MCF 10A (cell line): Measurements from ENCODE around the gene IL1RL2. TPM values are rescaled to one million over a fixed set of nuclear protein-coding genes. Genes with fewer than 3 reads are reported as not detected.

Source experiments
- BruUV-seq: library from RNA; stranded (reverse); fragments of 400-500 nt; replicated peaks from 2 replicates; lab custom pipeline; 2021; lab: Mats Ljungman, UMichigan
- CTCF ChIA-PET: fragments of 300-600 bp; sonication (Branson Sonifier 250); formaldehyde crosslinking; extraction: SDS; loops from one replicate; lab custom pipeline; 2021; ENCODE audit warnings: antibody characterized with exemption, inconsistent platforms; lab: Yijun Ruan, JAX
- POLR2A ChIA-PET: fragments of 300-600, 350-650 bp; sonication (Branson Sonifier 250); formaldehyde crosslinking; extraction: SDS; loops from one replicate; lab custom pipeline; 2020; ENCODE audit warnings: antibody characterized with exemption, inconsistent platforms; lab: Yijun Ruan, JAX
- DNase-seq: peaks from one replicate; pipeline ENCODE4 v3.0.0-alpha.2; 2018; ENCODE audit not compliant: unreplicated experiment
- H3K27ac Mint-ChIP-seq: one replicate; pipeline ENCODE4 v1.8.0; 2022; ENCODE audit warnings: mild to moderate bottlenecking, low read depth, mixed read lengths; ENCODE audit not compliant: unreplicated experiment
- H3K27me3 Mint-ChIP-seq: one replicate; pipeline ENCODE4 v1.8.0; 2022; ENCODE audit warnings: mixed read lengths; ENCODE audit not compliant: insufficient read depth, unreplicated experiment
- H3K36me3 Mint-ChIP-seq: one replicate; pipeline ENCODE4 v1.8.0; 2022; ENCODE audit warnings: mild to moderate bottlenecking, moderate library complexity, mixed read lengths; ENCODE audit not compliant: insufficient read depth, unreplicated experiment
- H3K4me1 Mint-ChIP-seq: one replicate; pipeline ENCODE4 v1.8.0; 2022; ENCODE audit warnings: mixed read lengths; ENCODE audit not compliant: insufficient read depth, unreplicated experiment
- H3K4me3 Mint-ChIP-seq: one replicate; pipeline ENCODE4 v1.8.0; 2022; ENCODE audit warnings: mild to moderate bottlenecking, moderate library complexity, mixed read lengths; ENCODE audit not compliant: unreplicated experiment
- H3K9me3 Mint-ChIP-seq: one replicate; pipeline ENCODE4 v1.8.0; 2022; ENCODE audit warnings: mixed read lengths; ENCODE audit not compliant: unreplicated experiment
- CTCF ChIP-seq: fragments of 200-600 bp; IDR thresholded peaks from one replicate; pipeline ENCODE4 v1.8.0; 2022; ENCODE audit warnings: antibody characterized with exemption, mild to moderate bottlenecking; ENCODE audit not compliant: unreplicated experiment
- intact Hi-C: fragments of 100-400 bp; cut with micrococcal nuclease; formaldehyde crosslinking; loops from 2 replicates; pipeline ENCODE4 v1.14.1; 2022
- total RNA-seq: library from RNA; stranded (reverse); gene quantifications from 2 replicates; pipeline ENCODE4 v1.2.3, GENCODE V29; 2022

Gene IL1RL2
- total RNA-seq, 1 experiment from 2014 or later: not detected

- DNase-seq: no peak
- POLR2A ChIA-PET: interaction anchor here (0.7 to 1.9 kb wide), 2 partner anchors 14 to 189 kb away, joined by 3 to 7 read pairs; no protein-coding TSS in a partner anchor
- intact Hi-C loops: no loop called here
Observed at GRCh38 chr2:102253140-102253752, 66.4 kb downstream of the IL1RL2 start.

GRCh38 chr2:102253753-102254150, 66.9 kb downstream of the IL1RL2 start:
- no peak for DNase-seq
- Mint-ChIP-seq H3K27me3 (no peaks in the 10 kb centered on the region), H3K4me1 (peaks cover 26% of the 10 kb centered on the region), H3K9me3 (no peaks in the 10 kb centered on the region), H3K36me3 (no peaks in the 10 kb centered on the region), H3K27ac (no peak overlapping the region), H3K4me3 (no peak overlapping the region)
- no TSS peak for BruUV-seq
- no peak for TF ChIP-seq CTCF
- intact Hi-C loops: loop anchor here (1.0 kb wide), 1 partner anchor 102 kb away; the partner anchor contains the start of gene IL18R1
- CTCF ChIA-PET: interaction anchor here (0.6 to 7.1 kb wide), 23 partner anchors 9 to 370 kb away, joined by 3 to 41 read pairs (median 4); partner anchors contain the start of gene IL18R1
- POLR2A ChIA-PET: interaction anchor here (0.7 to 1.9 kb wide), 2 partner anchors 14 to 189 kb away, joined by 3 to 7 read pairs; no protein-coding TSS in a partner anchor

More at GRCh38 chr2:102253140-102253752, 66.4 kb downstream of the IL1RL2 start:
- Mint-ChIP-seq H3K36me3 (no peaks in the 10 kb centered on the region), H3K4me3 (no peak overlapping the region), H3K4me1 (peaks cover 21% of the 10 kb centered on the region), H3K27me3 (no peaks in the 10 kb centered on the region), H3K27ac (peak overlapping the region; percentile 63), H3K9me3 (no peaks in the 10 kb centered on the region)
- CTCF ChIA-PET: interaction anchor here (0.6 to 7.1 kb wide), 18 partner anchors 9 to 370 kb away, joined by 3 to 41 read pairs (median 4); partner anchors contain the start of gene IL18R1
- BruUV-seq: no TSS peak
- no peak for TF ChIP-seq CTCF

GRCh38 chr2:102256276-102256675, 69.5 kb downstream of the IL1RL2 start:
- no peaks in the 10 kb centered on the region for H3K36me3 Mint-ChIP-seq
- H3K4me1 Mint-ChIP-seq: peaks cover 27% of the 10 kb centered on the region
- ChIA-PET POLR2A (interaction anchor here (0.7 to 2.1 kb wide), 2 partner anchors 185 to 268 kb away, joined by 3 to 4 read pairs; no protein-coding TSS in a partner anchor), CTCF (interaction anchor here (0.6 to 1.2 kb wide), 4 partner anchors 16 to 186 kb away, joined by 3 to 5 read pairs (median 3); no protein-coding TSS in a partner anchor)
- TF ChIP-seq CTCF: no peak
- H3K4me3 Mint-ChIP-seq: peak overlapping the region; percentile 13
- no peaks in the 10 kb centered on the region for H3K27me3 Mint-ChIP-seq
- no peaks in the 10 kb centered on the region for H3K9me3 Mint-ChIP-seq
- DNase-seq: no peak
- intact Hi-C loops: loop anchor here (5.0 kb wide), 1 partner anchor 41 kb away; no protein-coding TSS in a partner anchor
- H3K27ac Mint-ChIP-seq: no peak overlapping the region
- BruUV-seq: no TSS peak

- Mint-ChIP-seq H3K27ac (peak overlapping the region; percentile 99), H3K27me3 (no peaks in the 10 kb centered on the region), H3K36me3 (no peaks in the 10 kb centered on the region), H3K4me3 (no peak overlapping the region), H3K9me3 (no peaks in the 10 kb centered on the region), H3K4me1 (peaks cover 27% of the 10 kb centered on the region)
- no TSS peak for BruUV-seq
- CTCF ChIA-PET: interaction anchor here (0.8 to 1.6 kb wide), 3 partner anchors 10 to 186 kb away, joined by 3 to 5 read pairs (median 3); no protein-coding TSS in a partner anchor
- intact Hi-C loops: loop anchor here (5.0 kb wide), 1 partner anchor 40 kb away; no protein-coding TSS in a partner anchor
- TF ChIP-seq CTCF: no peak
- POLR2A ChIA-PET: interaction anchor here (0.7 to 2.1 kb wide), 2 partner anchors 185 to 269 kb away, joined by 3 to 4 read pairs; no protein-coding TSS in a partner anchor
- no peak for DNase-seq
Observed at GRCh38 chr2:102256874-102257462, 70.1 kb downstream of the IL1RL2 start.
